ENCODE data around the gene TAF15. TPM values are rescaled to one million over a fixed set of nuclear protein-coding genes. Genes with fewer than 3 reads are reported as not detected.

TAF15 gene
- total and polyA plus RNA-seq, 2 donors from 2014 or later: 66.3 to 149 TPM

GRCh38 chr17:35775583-35775982 is 33.7 kb upstream of the TAF15 start:
- Histone ChIP-seq H3K27me3 (ENCODE audit: control insufficient read depth, insufficient read depth, low read length) (no peaks in the 10 kb centered on the region), H3K27ac (ENCODE audit: low read depth in 2 of 2, low read length in 2 of 2) (no peak overlapping the region), H3K4me1 (ENCODE audit: control insufficient read depth in 2 of 3, insufficient read depth in 2 of 3, low read depth in 1 of 3, low read length in 3 of 3) (no peaks in the 10 kb centered on the region), H3K36me3 (ENCODE audit: control insufficient read depth in 2 of 3, insufficient read depth in 3 of 3, low read length in 3 of 3) (no peaks in the 10 kb centered on the region), H3K9ac (ENCODE audit: low read length in 3 of 3) (no peak overlapping the region), H3K9me3 (ENCODE audit: control insufficient read depth in 2 of 3, insufficient read depth in 1 of 3, low read length in 3 of 3) (no peaks in the 10 kb centered on the region), H3K4me3 (ENCODE audit: low read length in 3 of 3) (no peak overlapping the region)
- FAIRE-seq (no peak), DNase-seq (no peak)
- TF ChIP-seq CTCF (IDR thresholded peaks at IDR 0.05; ENCODE audit: borderline replicate concordance, extremely low read depth, insufficient read depth): no peak
- intact Hi-C loops (cut with DNase I): no loop called here

- Histone ChIP-seq H3K4me1 (ENCODE audit: control insufficient read depth in 2 of 3, insufficient read depth in 2 of 3, low read depth in 1 of 3, low read length in 3 of 3) (peaks cover 0 to 5% (median 4%) of the 10 kb centered on the region in 3 donors), H3K9ac (ENCODE audit: low read length in 3 of 3) (no peak overlapping the region), H3K27ac (ENCODE audit: low read depth in 2 of 2, low read length in 2 of 2) (no peak overlapping the region), H3K36me3 (ENCODE audit: control insufficient read depth in 2 of 3, insufficient read depth in 3 of 3, low read length in 3 of 3) (no peaks in the 10 kb centered on the region), H3K4me3 (ENCODE audit: low read length in 3 of 3) (no peak overlapping the region), H3K9me3 (ENCODE audit: control insufficient read depth in 2 of 3, insufficient read depth in 1 of 3, low read length in 3 of 3) (no peaks in the 10 kb centered on the region), H3K27me3 (ENCODE audit: control insufficient read depth, insufficient read depth, low read length) (no peaks in the 10 kb centered on the region)
- intact Hi-C loops (cut with DNase I): no loop called here
- no peak for TF ChIP-seq CTCF (IDR thresholded peaks at IDR 0.05; ENCODE audit: borderline replicate concordance, extremely low read depth, insufficient read depth)
- DNase-seq (no peak), FAIRE-seq (no peak)
Observed at GRCh38 chr17:35778641-35779196, 30.6 kb upstream of the TAF15 start.

GRCh38 chr17:35780950-35781349 is 28.3 kb upstream of the TAF15 start:
- no peak for FAIRE-seq
- Histone ChIP-seq H3K4me1 (ENCODE audit: control insufficient read depth in 2 of 3, insufficient read depth in 2 of 3, low read depth in 1 of 3, low read length in 3 of 3) (peaks cover 0 to 5% (median 4%) of the 10 kb centered on the region in 3 donors), H3K4me3 (ENCODE audit: low read length in 3 of 3) (no peak overlapping the region), H3K27me3 (ENCODE audit: control insufficient read depth, insufficient read depth, low read length) (no peaks in the 10 kb centered on the region), H3K36me3 (ENCODE audit: control insufficient read depth in 2 of 3, insufficient read depth in 3 of 3, low read length in 3 of 3) (no peaks in the 10 kb centered on the region), H3K9me3 (ENCODE audit: control insufficient read depth in 2 of 3, insufficient read depth in 1 of 3, low read length in 3 of 3) (no peaks in the 10 kb centered on the region), H3K9ac (ENCODE audit: low read length in 3 of 3) (no peak overlapping the region), H3K27ac (ENCODE audit: low read depth in 2 of 2, low read length in 2 of 2) (no peak overlapping the region)
- no peak for TF ChIP-seq CTCF (IDR thresholded peaks at IDR 0.05; ENCODE audit: borderline replicate concordance, extremely low read depth, insufficient read depth)
- intact Hi-C loops (cut with DNase I): no loop called here
- no peak for DNase-seq

- Histone ChIP-seq H3K9me3 (ENCODE audit: control insufficient read depth in 2 of 3, insufficient read depth in 1 of 3, low read length in 3 of 3) (no peaks in the 10 kb centered on the region), H3K9ac (ENCODE audit: low read length in 3 of 3) (no peak overlapping the region), H3K27ac (ENCODE audit: low read depth in 2 of 2, low read length in 2 of 2) (no peak overlapping the region), H3K4me1 (ENCODE audit: control insufficient read depth in 2 of 3, insufficient read depth in 2 of 3, low read depth in 1 of 3, low read length in 3 of 3) (peaks cover 3 to 8% (median 5%) of the 10 kb centered on the region in 3 donors), H3K27me3 (ENCODE audit: control insufficient read depth, insufficient read depth, low read length) (no peaks in the 10 kb centered on the region), H3K4me3 (ENCODE audit: low read length in 3 of 3) (no peak overlapping the region), H3K36me3 (ENCODE audit: control insufficient read depth in 2 of 3, insufficient read depth in 3 of 3, low read length in 3 of 3) (no peaks in the 10 kb centered on the region)
- TF ChIP-seq CTCF (IDR thresholded peaks at IDR 0.05; ENCODE audit: borderline replicate concordance, extremely low read depth, insufficient read depth): no peak
- FAIRE-seq: no peak
- no peak for DNase-seq
- intact Hi-C loops (cut with DNase I): no loop called here
Observed at GRCh38 chr17:35784895-35785294, 24.4 kb upstream of the TAF15 start.

Measured in kidney (tissue), 14 donors.